ENCODE data around the gene KLHDC9.

DNA sequence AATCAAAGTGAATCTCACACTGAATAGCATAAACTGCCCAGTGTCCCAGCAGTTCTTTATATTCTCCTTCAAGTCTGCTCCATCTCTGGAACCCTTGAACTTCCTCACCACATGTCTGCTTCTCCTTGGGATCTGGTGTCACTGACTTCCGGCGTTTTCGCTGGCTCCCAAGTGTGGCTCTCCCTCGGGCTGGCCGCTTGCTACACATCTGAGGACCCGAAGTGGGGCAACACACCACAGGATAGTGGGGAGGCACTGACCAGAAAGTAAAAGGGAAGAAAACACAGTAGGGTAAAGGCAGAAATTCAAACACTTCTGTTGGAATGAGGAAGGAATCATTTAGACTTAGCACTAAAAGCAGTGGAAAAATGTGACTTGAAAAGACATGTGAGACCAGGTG is 24.8 kb downstream of the KLHDC9 start:
- TF ChIP-seq ARNT (IDR thresholded peaks at IDR 0.05) = no peak
- no peak for TF ChIP-seq SIRT6 (IDR thresholded peaks at IDR 0.05; ENCODE audit: low read depth, low read length)
- no peak for TF ChIP-seq TEAD4 (IDR thresholded peaks at IDR 0.05; ENCODE audit: low read length)
- TF ChIP-seq TEAD4 (CRISPR knock-in tag; IDR thresholded peaks at IDR 0.05; ENCODE audit: borderline replicate concordance) = no peak
- no peak for TF ChIP-seq TAF1 (IDR thresholded peaks at IDR 0.05; ENCODE audit: control insufficient read depth, extremely low read depth, insufficient read depth, low read length, severe bottlenecking)
- TF ChIP-seq BRF1 (IDR thresholded peaks at IDR 0.05; ENCODE audit: borderline replicate concordance, extremely low read depth, insufficient read length) = no peak
- no peak for TF ChIP-seq EP300 (IDR thresholded peaks at IDR 0.05; ENCODE audit: low read length)
- TF ChIP-seq TSC22D4 (tag; IDR thresholded peaks at IDR 0.05) = no peak
- no peak for TF ChIP-seq SP1 (CRISPR knock-in tag; IDR thresholded peaks at IDR 0.05)
- no peak for TF ChIP-seq SIN3B (IDR thresholded peaks at IDR 0.05; ENCODE audit: low read depth)
- TF ChIP-seq, protein P1, sequence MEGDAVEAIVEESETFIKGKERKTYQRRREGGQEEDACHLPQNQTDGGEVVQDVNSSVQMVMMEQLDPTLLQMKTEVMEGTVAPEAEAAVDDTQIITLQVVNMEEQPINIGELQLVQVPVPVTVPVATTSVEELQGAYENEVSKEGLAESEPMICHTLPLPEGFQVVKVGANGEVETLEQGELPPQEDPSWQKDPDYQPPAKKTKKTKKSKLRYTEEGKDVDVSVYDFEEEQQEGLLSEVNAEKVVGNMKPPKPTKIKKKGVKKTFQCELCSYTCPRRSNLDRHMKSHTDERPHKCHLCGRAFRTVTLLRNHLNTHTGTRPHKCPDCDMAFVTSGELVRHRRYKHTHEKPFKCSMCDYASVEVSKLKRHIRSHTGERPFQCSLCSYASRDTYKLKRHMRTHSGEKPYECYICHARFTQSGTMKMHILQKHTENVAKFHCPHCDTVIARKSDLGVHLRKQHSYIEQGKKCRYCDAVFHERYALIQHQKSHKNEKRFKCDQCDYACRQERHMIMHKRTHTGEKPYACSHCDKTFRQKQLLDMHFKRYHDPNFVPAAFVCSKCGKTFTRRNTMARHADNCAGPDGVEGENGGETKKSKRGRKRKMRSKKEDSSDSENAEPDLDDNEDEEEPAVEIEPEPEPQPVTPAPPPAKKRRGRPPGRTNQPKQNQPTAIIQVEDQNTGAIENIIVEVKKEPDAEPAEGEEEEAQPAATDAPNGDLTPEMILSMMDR (IDR thresholded peaks at IDR 0.05 in 2 of 3, conservative IDR thresholded peaks at IDR 0.05 in 1 of 3; ENCODE audit: insufficient read depth in 2 of 3, low read depth in 1 of 3, low read length in 3 of 3) = no peak
- TF ChIP-seq, protein P2, sequence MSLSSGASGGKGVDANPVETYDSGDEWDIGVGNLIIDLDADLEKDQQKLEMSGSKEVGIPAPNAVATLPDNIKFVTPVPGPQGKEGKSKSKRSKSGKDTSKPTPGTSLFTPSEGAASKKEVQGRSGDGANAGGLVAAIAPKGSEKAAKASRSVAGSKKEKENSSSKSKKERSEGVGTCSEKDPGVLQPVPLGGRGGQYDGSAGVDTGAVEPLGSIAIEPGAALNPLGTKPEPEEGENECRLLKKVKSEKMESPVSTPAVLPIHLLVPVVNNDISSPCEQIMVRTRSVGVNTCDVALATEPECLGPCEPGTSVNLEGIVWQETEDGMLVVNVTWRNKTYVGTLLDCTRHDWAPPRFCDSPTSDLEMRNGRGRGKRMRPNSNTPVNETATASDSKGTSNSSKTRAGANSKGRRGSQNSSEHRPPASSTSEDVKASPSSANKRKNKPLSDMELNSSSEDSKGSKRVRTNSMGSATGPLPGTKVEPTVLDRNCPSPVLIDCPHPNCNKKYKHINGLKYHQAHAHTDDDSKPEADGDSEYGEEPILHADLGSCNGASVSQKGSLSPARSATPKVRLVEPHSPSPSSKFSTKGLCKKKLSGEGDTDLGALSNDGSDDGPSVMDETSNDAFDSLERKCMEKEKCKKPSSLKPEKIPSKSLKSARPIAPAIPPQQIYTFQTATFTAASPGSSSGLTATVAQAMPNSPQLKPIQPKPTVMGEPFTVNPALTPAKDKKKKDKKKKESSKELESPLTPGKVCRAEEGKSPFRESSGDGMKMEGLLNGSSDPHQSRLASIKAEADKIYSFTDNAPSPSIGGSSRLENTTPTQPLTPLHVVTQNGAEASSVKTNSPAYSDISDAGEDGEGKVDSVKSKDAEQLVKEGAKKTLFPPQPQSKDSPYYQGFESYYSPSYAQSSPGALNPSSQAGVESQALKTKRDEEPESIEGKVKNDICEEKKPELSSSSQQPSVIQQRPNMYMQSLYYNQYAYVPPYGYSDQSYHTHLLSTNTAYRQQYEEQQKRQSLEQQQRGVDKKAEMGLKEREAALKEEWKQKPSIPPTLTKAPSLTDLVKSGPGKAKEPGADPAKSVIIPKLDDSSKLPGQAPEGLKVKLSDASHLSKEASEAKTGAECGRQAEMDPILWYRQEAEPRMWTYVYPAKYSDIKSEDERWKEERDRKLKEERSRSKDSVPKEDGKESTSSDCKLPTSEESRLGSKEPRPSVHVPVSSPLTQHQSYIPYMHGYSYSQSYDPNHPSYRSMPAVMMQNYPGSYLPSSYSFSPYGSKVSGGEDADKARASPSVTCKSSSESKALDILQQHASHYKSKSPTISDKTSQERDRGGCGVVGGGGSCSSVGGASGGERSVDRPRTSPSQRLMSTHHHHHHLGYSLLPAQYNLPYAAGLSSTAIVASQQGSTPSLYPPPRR (CRISPR knock-in tag; IDR thresholded peaks at IDR 0.05; ENCODE audit: borderline replicate concordance) = no peak
- TF ChIP-seq ZFX (CRISPR knock-in tag; IDR thresholded peaks at IDR 0.05) = no peak
- no peak for TF ChIP-seq CREM (IDR thresholded peaks at IDR 0.05; ENCODE audit: low read depth)

All from K562 (cell line).